GM19468 (cell line): ENCODE measurements around the gene OR4C13.
"Not testable (repeated sequence)": the region's sequence is repeated elsewhere in the genome, so short reads cannot be mapped to it uniquely, and the experiment has no call there.

Experiments
- ATAC-seq: cut with Tn5 transposase; IDR thresholded peaks from one replicate; pipeline ENCODE4 v1.9.1; 2021; ENCODE audit warnings: mild to moderate bottlenecking, moderate library complexity, moderate number of reproducible peaks; ENCODE audit not compliant: unreplicated experiment; ENCODE audit errors: extremely low read depth

The OR4C13 gene

GRCh38 chr11:49952091-49952490, at the start of gene OR4C13:
TSS of gene OR4C13 (plus strand) at chr11:49952391. CDS start at chr11:49952423, 32 bp downstream.
- no peak for ATAC-seq

GRCh38 chr11:49911516-49911915, 40.7 kb upstream of the OR4C13 start:
- not testable (repeated sequence) for ATAC-seq

GRCh38 chr11:49948701-49949100, 3.5 kb upstream of the OR4C13 start:
- not testable (repeated sequence) for ATAC-seq

GRCh38 chr11:49973439-49973838, 21.2 kb downstream of the OR4C13 start:
- not testable (repeated sequence) for ATAC-seq

- not testable (repeated sequence) for ATAC-seq
Measured at GRCh38 chr11:49982435-49982834, 30.2 kb downstream of the OR4C13 start, which contains the start of gene OR4C12. TSS of gene OR4C12 (minus strand) at chr11:49982535. CDS start at chr11:49982501, 34 bp downstream.

- ATAC-seq, result no peak
Measured at GRCh38 chr11:49995565-49995964, 43.4 kb downstream of the OR4C13 start.
